ENCODE measurements around the gene PNPLA8. TPM values are rescaled to one million over a fixed set of nuclear protein-coding genes. Genes with fewer than 3 reads are reported as not detected.
A peak's percentile ranks its signal among the peaks of the same experiment; 100 is the strongest.
"Not testable (repeated sequence)": the region's sequence is repeated elsewhere in the genome, so short reads cannot be mapped to it uniquely, and the experiment has no call there.

The PNPLA8 gene
- 24.8 TPM for polyA plus RNA-seq (ENCODE audit: insufficient read length)

GRCh38 chr7:108525985-108526767, at the start of gene PNPLA8:
TSS of gene PNPLA8 (minus strand) at chr7:108526135. CDS start at chr7:108515491, 10,644 bp downstream.
- DNase-seq (ENCODE audit: low read depth), result peak; percentile 96

- DNase-seq (ENCODE audit: low read depth), result no peak
Measured at GRCh38 chr7:108575156-108575555, 49.2 kb upstream of the PNPLA8 start.

- DNase-seq (ENCODE audit: low read depth), result no peak
Measured at GRCh38 chr7:108572480-108572879, 46.5 kb upstream of the PNPLA8 start.

GRCh38 chr7:108570146-108570755, 44.3 kb upstream of the PNPLA8 start:
- no peak for DNase-seq (ENCODE audit: low read depth)

- peak; percentile 98 for DNase-seq (ENCODE audit: low read depth)
Measured at GRCh38 chr7:108569381-108570145, 43.6 kb upstream of the PNPLA8 start, which contains the start of the genes DNAJB9 and THAP5. TSS of gene DNAJB9 (plus strand) at chr7:108569874. CDS start at chr7:108571727, 1,853 bp downstream. TSS of gene THAP5 (minus strand) at chr7:108569706. CDS start at chr7:108569569, 137 bp downstream.

GRCh38 chr7:108568801-108569380, 43.0 kb upstream of the PNPLA8 start:
- no peak for DNase-seq (ENCODE audit: low read depth)

GRCh38 chr7:108565987-108566386, 40.1 kb upstream of the PNPLA8 start:
- no peak for DNase-seq (ENCODE audit: low read depth)

- DNase-seq (ENCODE audit: low read depth), result no peak
Measured at GRCh38 chr7:108561047-108561619, 35.2 kb upstream of the PNPLA8 start.

- no peak for DNase-seq (ENCODE audit: low read depth)
Measured at GRCh38 chr7:108559253-108559652, 33.3 kb upstream of the PNPLA8 start.

- no peak for DNase-seq (ENCODE audit: low read depth)
Measured at GRCh38 chr7:108557617-108558016, 31.7 kb upstream of the PNPLA8 start.

- no peak for DNase-seq (ENCODE audit: low read depth)
Measured at GRCh38 chr7:108557191-108557590, 31.3 kb upstream of the PNPLA8 start.

GRCh38 chr7:108556665-108557064, 30.7 kb upstream of the PNPLA8 start:
- DNase-seq (ENCODE audit: low read depth), result not testable (repeated sequence)

GRCh38 chr7:108548141-108548896, 22.4 kb upstream of the PNPLA8 start:
- DNase-seq (ENCODE audit: low read depth), result not testable (repeated sequence)

- DNase-seq (ENCODE audit: low read depth), result no peak
Measured at GRCh38 chr7:108541478-108541877, 15.5 kb upstream of the PNPLA8 start.

GRCh38 chr7:108538685-108539084, 12.8 kb upstream of the PNPLA8 start:
- DNase-seq (ENCODE audit: low read depth), result not testable (repeated sequence)

- DNase-seq (ENCODE audit: low read depth), result not testable (repeated sequence)
Measured at GRCh38 chr7:108538236-108538635, 12.3 kb upstream of the PNPLA8 start.

- DNase-seq (ENCODE audit: low read depth), result no peak
Measured at GRCh38 chr7:108537229-108537628, 11.3 kb upstream of the PNPLA8 start.

- no peak for DNase-seq (ENCODE audit: low read depth)
Measured at GRCh38 chr7:108535744-108536143, 9.8 kb upstream of the PNPLA8 start.

- no peak for DNase-seq (ENCODE audit: low read depth)
Measured at GRCh38 chr7:108535257-108535656, 9.3 kb upstream of the PNPLA8 start.

- DNase-seq (ENCODE audit: low read depth), result no peak
Measured at GRCh38 chr7:108533712-108534111, 7.8 kb upstream of the PNPLA8 start.

- DNase-seq (ENCODE audit: low read depth), result no peak
Measured at GRCh38 chr7:108529341-108529740, 3.4 kb upstream of the PNPLA8 start.

Measured in forelimb muscle (tissue), 1 donor.